H1 (cell line): Measurements from ENCODE around the gene GP5. TPM values are rescaled to one million over a fixed set of nuclear protein-coding genes. Genes with fewer than 3 reads are reported as not detected.

Source experiments
- BCL11A ChIP-seq, 2 experiments: IDR thresholded peaks; one replicate each; pipeline ENCODE4 v1.6.1; 2011; ENCODE audit warnings: low read depth in 2 of 2, low read length in 2 of 2, mild to moderate bottlenecking in 2 of 2
- CREB1 ChIP-seq: IDR thresholded peaks from 2 replicates; pipeline ENCODE4 v1.6.1; 2012; ENCODE audit warnings: inconsistent platforms
- GTF2F1 ChIP-seq: IDR thresholded peaks from 2 replicates; pipeline ENCODE4 v1.6.1; 2012; ENCODE audit warnings: low read depth, low read length, improper control_type of control experiment, borderline replicate concordance
- POLR2A ChIP-seq, 2 experiments: IDR thresholded peaks; 1 replicate in 1 of 2; 2 replicates in 1 of 2; pipeline ENCODE4 v1.6.1; 2011; ENCODE audit warnings: low read depth in 2 of 2, low read length in 2 of 2, mild to moderate bottlenecking in 2 of 2; ENCODE audit errors: control extremely low read depth in 1 of 2
- RXRA ChIP-seq: IDR thresholded peaks from 2 replicates; pipeline ENCODE4 v1.6.1; 2011; ENCODE audit warnings: low read depth, mild to moderate bottlenecking, low read length, moderate library complexity; ENCODE audit not compliant: insufficient read depth
- SIRT6 ChIP-seq: IDR thresholded peaks from one replicate; pipeline ENCODE4 v1.7.1; 2012; ENCODE audit warnings: low read length, inconsistent platforms
- SP4 ChIP-seq: IDR thresholded peaks from 2 replicates; pipeline ENCODE4 v1.6.1; 2012; ENCODE audit warnings: low read length, inconsistent platforms
- ZNF274 ChIP-seq: IDR thresholded peaks from 2 replicates; pipeline ENCODE4 v1.7.0; 2012; ENCODE audit warnings: low read length, borderline replicate concordance; ENCODE audit errors: extremely low read depth
- polyA plus RNA-seq, 7 experiments: library from polyadenylated mRNA; depleted of rRNA in 3 of 7; stranded (reverse) in 5 of 7; unstranded in 2 of 7; fragments of >200 nt in 5 of 7; fragments of 200-250 nt in 2 of 7; gene quantifications; 1 replicate in 5 of 7; 2 replicates in 1 of 7; 4 replicates in 1 of 7; pipeline versions ENCODE4 v1.2.1 to v1.2.3, GENCODE V29; 2011 to 2013; ENCODE audit warnings: missing spikeins in 2 of 7, mixed read lengths in 2 of 7
- total RNA-seq: library from RNA; stranded (reverse); fragmentation: NEBNext Ultra II Directional; extraction: Animal tissue kit (Norgen Biotek cat#: 25700); gene quantifications from 2 replicates; pipeline ENCODE4 v1.2.1, GENCODE V29; 2021
- TF ChIP-seq, protein P1 (sequence below), 3 experiments: IDR thresholded peaks; 1 replicate in 2 of 3; 2 replicates in 1 of 3; pipeline versions ENCODE4 v1.5.1 to v1.6.1; 2011; ENCODE audit warnings: low read length in 3 of 3, mild to moderate bottlenecking in 3 of 3, inconsistent platforms in 2 of 3, low read depth in 1 of 3, moderate library complexity in 1 of 3; ENCODE audit not compliant: insufficient read depth in 1 of 3; ENCODE audit errors: control extremely low read depth in 1 of 3

The GP5 gene
- total and polyA plus RNA-seq, 2 of the 8 experiments (the other 6 are each of a cell fraction or from before 2014, with no cell fraction given), result 0.13 to 0.14 TPM

DNA sequence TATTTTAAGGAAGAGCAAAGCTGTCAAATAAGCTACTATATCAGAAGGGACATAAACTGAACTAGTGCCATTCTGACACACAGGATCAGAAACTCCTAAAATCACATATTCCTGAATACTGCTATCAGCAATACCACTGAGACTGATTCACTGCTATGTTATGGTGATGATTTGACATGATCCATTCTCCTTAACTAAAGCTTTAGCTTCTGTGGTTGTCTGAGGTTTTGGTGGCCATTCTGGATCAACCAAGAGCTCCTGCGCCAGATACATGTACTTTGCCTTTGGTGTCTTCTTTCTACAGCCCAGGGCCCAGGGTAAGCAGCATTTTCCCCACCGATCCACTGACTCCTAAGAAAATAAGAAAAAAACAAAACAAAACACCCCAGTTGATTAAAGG is 6.7 kb upstream of the GP5 start (continued):
- TF ChIP-seq, protein P1, sequence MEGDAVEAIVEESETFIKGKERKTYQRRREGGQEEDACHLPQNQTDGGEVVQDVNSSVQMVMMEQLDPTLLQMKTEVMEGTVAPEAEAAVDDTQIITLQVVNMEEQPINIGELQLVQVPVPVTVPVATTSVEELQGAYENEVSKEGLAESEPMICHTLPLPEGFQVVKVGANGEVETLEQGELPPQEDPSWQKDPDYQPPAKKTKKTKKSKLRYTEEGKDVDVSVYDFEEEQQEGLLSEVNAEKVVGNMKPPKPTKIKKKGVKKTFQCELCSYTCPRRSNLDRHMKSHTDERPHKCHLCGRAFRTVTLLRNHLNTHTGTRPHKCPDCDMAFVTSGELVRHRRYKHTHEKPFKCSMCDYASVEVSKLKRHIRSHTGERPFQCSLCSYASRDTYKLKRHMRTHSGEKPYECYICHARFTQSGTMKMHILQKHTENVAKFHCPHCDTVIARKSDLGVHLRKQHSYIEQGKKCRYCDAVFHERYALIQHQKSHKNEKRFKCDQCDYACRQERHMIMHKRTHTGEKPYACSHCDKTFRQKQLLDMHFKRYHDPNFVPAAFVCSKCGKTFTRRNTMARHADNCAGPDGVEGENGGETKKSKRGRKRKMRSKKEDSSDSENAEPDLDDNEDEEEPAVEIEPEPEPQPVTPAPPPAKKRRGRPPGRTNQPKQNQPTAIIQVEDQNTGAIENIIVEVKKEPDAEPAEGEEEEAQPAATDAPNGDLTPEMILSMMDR (IDR thresholded peaks at IDR 0.05; ENCODE audit: control extremely low read depth in 1 of 3, insufficient read depth in 1 of 3, low read depth in 1 of 3, low read length in 3 of 3), result no peak
- TF ChIP-seq RXRA, result no peak
- TF ChIP-seq GTF2F1, result no peak
- no peak for TF ChIP-seq SIRT6
- no peak for TF ChIP-seq CREB1
- TF ChIP-seq SP4, result no peak
- no peak for TF ChIP-seq BCL11A (IDR thresholded peaks at IDR 0.05; ENCODE audit: low read depth in 2 of 2, low read length in 2 of 2)
- TF ChIP-seq POLR2A (IDR thresholded peaks at IDR 0.05; ENCODE audit: control extremely low read depth in 1 of 2, low read depth in 2 of 2, low read length in 2 of 2), result no peak
- no peak for TF ChIP-seq ZNF274
- TF ChIP-seq, all 59 proteins: peak for 0
